H9 (cell line): ENCODE measurements around the gene ASTL. TPM values are rescaled to one million over a fixed set of nuclear protein-coding genes. Genes with fewer than 3 reads are reported as not detected.

Experiments used
- DNase-seq: peaks from one replicate; pipeline ENCODE4 v3.0.0-alpha.2; 2017
- H2AFZ ChIP-seq: one replicate; pipeline ENCODE4 v1.6.1; 2013; ENCODE audit warnings: mild to moderate bottlenecking, low read length, control low read depth, moderate library complexity
- H2AK5ac ChIP-seq: 2 replicates; pipeline ENCODE4 v1.6.1; 2013; ENCODE audit warnings: low read length, control low read depth, mixed read lengths; ENCODE audit not compliant: insufficient read length
- H2BK120ac ChIP-seq: one replicate; pipeline ENCODE4 v1.6.1; 2013; ENCODE audit warnings: low read depth, mild to moderate bottlenecking, low read length, control low read depth, inconsistent platforms; ENCODE audit not compliant: poor library complexity, severe bottlenecking
- H2BK12ac ChIP-seq: 2 replicates; pipeline ENCODE4 v1.6.1; 2013; ENCODE audit warnings: low read length, control low read depth, mixed read lengths, low read depth; ENCODE audit not compliant: insufficient read length
- H2BK15ac ChIP-seq: 2 replicates; pipeline ENCODE4 v1.6.1; 2013; ENCODE audit warnings: low read depth, low read length, control low read depth
- H2BK20ac ChIP-seq: one replicate; pipeline ENCODE4 v1.6.1; 2013; ENCODE audit warnings: low read depth, mild to moderate bottlenecking, low read length, control low read depth, inconsistent platforms; ENCODE audit not compliant: poor library complexity, severe bottlenecking
- H2BK5ac ChIP-seq: 2 replicates; pipeline ENCODE4 v1.6.1; 2013; ENCODE audit warnings: low read length, control low read depth, mixed read lengths; ENCODE audit not compliant: insufficient read length
- H3K14ac ChIP-seq: 2 replicates; pipeline ENCODE4 v1.6.1; 2013; ENCODE audit warnings: low read length, control low read depth; ENCODE audit not compliant: insufficient read depth
- H3K18ac ChIP-seq: 2 replicates; pipeline ENCODE4 v1.6.1; 2013; ENCODE audit warnings: low read depth, mild to moderate bottlenecking, mixed read lengths, low read length, control low read depth; ENCODE audit not compliant: insufficient read length
- H3K23ac ChIP-seq: 2 replicates; pipeline ENCODE4 v1.6.1; 2013; ENCODE audit warnings: low read length, control low read depth, mixed read lengths, low read depth; ENCODE audit not compliant: insufficient read length
- H3K23me2 ChIP-seq: 2 replicates; pipeline ENCODE4 v1.6.1; 2013; ENCODE audit warnings: low read depth, mild to moderate bottlenecking, mixed read lengths, low read length, control low read depth; ENCODE audit not compliant: insufficient read length, poor library complexity, severe bottlenecking
- H3K27ac ChIP-seq: 2 replicates; pipeline ENCODE4 v1.5.1; 2013; ENCODE audit warnings: low read length, control low read depth, mixed read lengths, low read depth; ENCODE audit not compliant: insufficient read length
- H3K27me3 ChIP-seq: 2 replicates; pipeline ENCODE4 v1.6.1; 2013; ENCODE audit warnings: low read length, control low read depth, inconsistent platforms; ENCODE audit not compliant: insufficient read depth
- H3K4ac ChIP-seq: 2 replicates; pipeline ENCODE4 v1.6.1; 2013; ENCODE audit warnings: low read depth, mild to moderate bottlenecking, control low read depth, inconsistent platforms, low read length, moderate library complexity
- H3K4me1 ChIP-seq: 2 replicates; pipeline ENCODE4 v1.6.1; 2013; ENCODE audit warnings: low read length, control low read depth, inconsistent platforms; ENCODE audit not compliant: insufficient read depth
- H3K4me2 ChIP-seq: 2 replicates; pipeline ENCODE4 v1.6.1; 2013; ENCODE audit warnings: low read length, control low read depth, mixed read lengths; ENCODE audit not compliant: insufficient read length, insufficient read depth
- H3K56ac ChIP-seq: 2 replicates; pipeline ENCODE4 v1.6.1; 2013; ENCODE audit warnings: low read depth, mild to moderate bottlenecking, mixed read lengths, low read length, control low read depth; ENCODE audit not compliant: insufficient read length
- H3K79me1 ChIP-seq: 2 replicates; pipeline ENCODE4 v1.6.1; 2013; ENCODE audit warnings: low read depth, mild to moderate bottlenecking, moderate library complexity, low read length, control low read depth, inconsistent platforms; ENCODE audit not compliant: insufficient read depth, poor library complexity, severe bottlenecking
- H3K79me2 ChIP-seq: 2 replicates; pipeline ENCODE4 v1.6.1; 2013; ENCODE audit warnings: low read length, control low read depth, inconsistent platforms; ENCODE audit not compliant: insufficient read depth
- H3K9ac ChIP-seq: 2 replicates; pipeline ENCODE4 v1.6.1; 2013; ENCODE audit warnings: low read length, control low read depth, mixed read lengths; ENCODE audit not compliant: insufficient read length; ENCODE audit errors: extremely low read depth
- H3K9me3 ChIP-seq: one replicate; pipeline ENCODE4 v1.6.1; 2013; ENCODE audit warnings: low read depth, low read length, inconsistent platforms; ENCODE audit not compliant: control insufficient read depth
- H3T11ph ChIP-seq: one replicate; pipeline ENCODE4 v1.6.1; 2013; ENCODE audit warnings: mild to moderate bottlenecking, low read length, control low read depth, inconsistent platforms
- H4K20me1 ChIP-seq: one replicate; pipeline ENCODE4 v1.6.1; 2013; ENCODE audit not compliant: control insufficient read depth, insufficient read length, insufficient read depth
- H4K5ac ChIP-seq: 2 replicates; pipeline ENCODE4 v1.6.1; 2013; ENCODE audit warnings: low read depth, mild to moderate bottlenecking, mixed read lengths, low read length, control low read depth; ENCODE audit not compliant: insufficient read length
- H4K8ac ChIP-seq: replicated peaks from 2 replicates; pipeline ENCODE4 v1.6.1; 2013; ENCODE audit warnings: low read length, control low read depth, mixed read lengths, low read depth; ENCODE audit not compliant: insufficient read length
- H4K91ac ChIP-seq: 2 replicates; pipeline ENCODE4 v1.6.1; 2013; ENCODE audit warnings: low read depth, mild to moderate bottlenecking, moderate library complexity, mixed read lengths, low read length, control low read depth; ENCODE audit not compliant: insufficient read length
- H3K27ac Mint-ChIP-seq, 3 experiments: 2 replicates in 2 of 3; 3 replicates in 1 of 3; pipeline ENCODE4 v1.8.0; 2020 to 2021; ENCODE audit warnings: mixed read lengths in 3 of 3, mild to moderate bottlenecking in 1 of 3, moderate library complexity in 1 of 3
- H3K27me3 Mint-ChIP-seq: 2 replicates; pipeline ENCODE4 v1.8.0; 2021; ENCODE audit warnings: low read depth, mild to moderate bottlenecking, moderate library complexity, mixed read lengths
- H3K36me3 Mint-ChIP-seq, 3 experiments: 2 replicates in 2 of 3; 3 replicates in 1 of 3; pipeline ENCODE4 v1.8.0; 2020 to 2021; ENCODE audit warnings: low read depth in 3 of 3, mixed read lengths in 3 of 3; ENCODE audit not compliant: insufficient read depth in 1 of 3
- H3K4me1 Mint-ChIP-seq, 2 experiments: 2 replicates each; pipeline ENCODE4 v1.8.0; 2020; ENCODE audit warnings: mixed read lengths in 2 of 2
- H3K4me3 Mint-ChIP-seq, 2 experiments: 2 replicates in 1 of 2; 3 replicates in 1 of 2; pipeline ENCODE4 v1.8.0; 2020 to 2021; ENCODE audit warnings: mild to moderate bottlenecking in 2 of 2, mixed read lengths in 2 of 2, moderate library complexity in 1 of 2
- H3K9me3 Mint-ChIP-seq, 2 experiments: 2 replicates in 1 of 2; 3 replicates in 1 of 2; pipeline ENCODE4 v1.8.0; 2020; ENCODE audit warnings: mild to moderate bottlenecking in 2 of 2, mixed read lengths in 2 of 2, moderate library complexity in 1 of 2
- CTCF ChIP-seq: fragments of 200-600 bp; sonication (generic); conservative IDR thresholded peaks from 3 replicates; pipeline ENCODE4 v1.8.0; 2021; ENCODE audit warnings: antibody characterized with exemption, mild to moderate bottlenecking
- total RNA-seq: library from RNA; stranded (reverse); gene quantifications from 2 replicates; pipeline ENCODE4 v1.2.1, GENCODE V29; 2021

Gene ASTL
- total RNA-seq, 1 experiment from 2014 or later, result 0.81 TPM

GRCh38 chr2:96180521-96180920, 42.2 kb upstream of the ASTL start:
- Histone ChIP-seq H4K91ac (no peak overlapping the region), H3K27ac (no peak overlapping the region), H2AK5ac (no peak overlapping the region), H2BK120ac (no peak overlapping the region), H2BK12ac (no peak overlapping the region), H4K5ac (no peak overlapping the region), H3K9ac (no peak overlapping the region), H2BK20ac (no peak overlapping the region), H2AFZ (no peak overlapping the region), H4K8ac (no peak overlapping the region), H3K56ac (no peak overlapping the region), H4K20me1 (no peaks in the 10 kb centered on the region), H3K14ac (no peak overlapping the region), H3K23ac (no peak overlapping the region), H3K79me1 (no peaks in the 10 kb centered on the region), H3K18ac (no peak overlapping the region), H3K9me3 (no peaks in the 10 kb centered on the region), H3K23me2 (no peaks in the 10 kb centered on the region), H2BK15ac (no peak overlapping the region), H2BK5ac (no peak overlapping the region), H3K27me3 (no peaks in the 10 kb centered on the region), H3K4me2 (no peak overlapping the region), H3K4ac (no peak overlapping the region), H3T11ph (no peak overlapping the region), H3K79me2 (no peaks in the 10 kb centered on the region), H3K4me1 (no peaks in the 10 kb centered on the region)
- Mint-ChIP-seq H3K27ac (no peak overlapping the region), H3K4me3 (no peak overlapping the region), H3K36me3 (peaks cover 9 to 17% (median 16%) of the 10 kb centered on the region in 3 experiments; a peak in 6 of 7 replicates), H3K27me3 (peaks cover 4% of the 10 kb centered on the region; the same call in 1 of the 2 replicates), H3K4me1 (no peaks in the 10 kb centered on the region), H3K9me3 (no peaks in the 10 kb centered on the region)
- TF ChIP-seq CTCF, result no peak
- DNase-seq, result no peak
